GM12878 (cell line): ENCODE results near the gene CENPP. TPM values are rescaled to one million over a fixed set of nuclear protein-coding genes. Genes with fewer than 3 reads are reported as not detected.
"Not testable (repeated sequence)": the region's sequence is repeated elsewhere in the genome, so short reads cannot be mapped to it uniquely, and the experiment has no call there.

ENCODE experiments used
- ATAC-seq: fragments of 200-7000 bp; cut with Tn5 transposase; 3 replicates; pipeline ENCODE4 v1.9.1; 2020; ENCODE audit warnings: mild to moderate bottlenecking, moderate library complexity
- BruUV-seq: library from RNA; stranded (reverse); fragments of 400-500 nt; replicated peaks from 2 replicates; lab custom pipeline; 2021; lab: Mats Ljungman, UMichigan
- CTCF ChIA-PET: fragments of 300-600 bp; sonication (Branson Sonifier 250); formaldehyde crosslinking; extraction: SDS; loops from one replicate; lab custom pipeline; 2021; ENCODE audit warnings: inconsistent platforms; lab: Yijun Ruan, JAX
- POLR2A ChIA-PET: fragments of 350-600 bp; formaldehyde crosslinking; extraction: SDS; loops from one replicate; lab custom pipeline; 2021; ENCODE audit warnings: inconsistent platforms; lab: Charles Lee
- RAD21 ChIA-PET: fragments of 300-600 bp; sonication (Branson Sonifier 250); formaldehyde crosslinking; loops from one replicate; lab custom pipeline; 2023; ENCODE audit warnings: antibody characterized with exemption; ENCODE audit not compliant: unreplicated experiment; lab: Charles Lee
- SMC1A ChIA-PET: fragments of 300-600 bp; sonication (Branson Sonifier 250); formaldehyde crosslinking; loops from one replicate; lab custom pipeline; 2023; ENCODE audit not compliant: unreplicated experiment, uncharacterized antibody; lab: Charles Lee
- DNase-seq: peaks from one replicate; pipeline ENCODE4 v3.0.0-alpha.2; 2011; ENCODE audit warnings: low read depth, low spot score
- FAIRE-seq: peaks from 3 replicates; lab custom pipeline; 2011; peaks lifted over from hg19 to GRCh38; lab: Jason Lieb, UNC
- H2AFZ ChIP-seq: 2 replicates; pipeline ENCODE4 v1.6.0; 2011; ENCODE audit warnings: low read depth, low read length, control low read depth; ENCODE audit not compliant: control insufficient read depth
- H3K27ac ChIP-seq: 2 replicates; pipeline ENCODE4 v1.5.1; 2011; ENCODE audit warnings: control low read depth; ENCODE audit not compliant: control insufficient read depth, insufficient read depth
- H3K27me3 ChIP-seq, 2 experiments: replicated peaks in 1 of 2; 2 replicates each; pipeline versions ENCODE4 v1.6.0 to v1.6.1; 2011; ENCODE audit warnings: low read length in 1 of 2; ENCODE audit not compliant: control insufficient read depth in 2 of 2, insufficient read depth in 2 of 2
- H3K36me3 ChIP-seq, 2 experiments: 2 replicates each; pipeline ENCODE4 v1.5.1; 2011; ENCODE audit warnings: low read length in 1 of 2; ENCODE audit not compliant: control insufficient read depth in 2 of 2, insufficient read depth in 2 of 2
- H3K4me1 ChIP-seq: 2 replicates; pipeline ENCODE4 v1.6.1; 2011; ENCODE audit warnings: mild to moderate bottlenecking, low read length, moderate library complexity, mixed read lengths; ENCODE audit not compliant: control insufficient read depth, insufficient read depth
- H3K4me2 ChIP-seq: 2 replicates; pipeline ENCODE4 v1.6.0; 2011; ENCODE audit warnings: control low read depth; ENCODE audit not compliant: control insufficient read depth, insufficient read depth
- H3K4me3 ChIP-seq: fragments of 200-600 bp; sonication (generic); 2 replicates; pipeline ENCODE4 v1.5.1; 2016
- H3K79me2 ChIP-seq: 2 replicates; pipeline ENCODE4 v1.6.0; 2011; ENCODE audit warnings: low read length; ENCODE audit not compliant: control insufficient read depth, insufficient read depth
- H3K9ac ChIP-seq: 2 replicates; pipeline ENCODE4 v1.8.0; 2011; ENCODE audit warnings: low read length, control low read depth, mixed read lengths; ENCODE audit not compliant: control insufficient read depth, insufficient read depth
- H3K9me3 ChIP-seq: replicated peaks from 3 replicates; pipeline ENCODE4 v1.5.1; 2011; ENCODE audit warnings: mild to moderate bottlenecking, low read length; ENCODE audit not compliant: control insufficient read depth, insufficient read depth
- H4K20me1 ChIP-seq: 2 replicates; pipeline ENCODE4 v1.6.0; 2011; ENCODE audit not compliant: control insufficient read depth, insufficient read depth
- ATF2 ChIP-seq: IDR thresholded peaks from 2 replicates; pipeline ENCODE4 v1.6.1; 2012; ENCODE audit warnings: low read length, inconsistent platforms
- EZH2 ChIP-seq: IDR thresholded peaks from 2 replicates; pipeline ENCODE4 v1.6.1; 2012; ENCODE audit warnings: low read depth, mild to moderate bottlenecking, control low read depth, inconsistent platforms, low read length, borderline replicate concordance; ENCODE audit not compliant: control insufficient read depth
- WGBS: methylation state at CpG from one replicate; pipeline ENCODE4 v1.1.6; 2016; ENCODE audit warnings: low lambda C conversion rate; ENCODE audit not compliant: insufficient replicate concordance, insufficient coverage; ENCODE audit errors: missing lambda C conversion rate; 5-methylcytosine and 5-hydroxymethylcytosine counted together
- in situ Hi-C: fragments of 300-500 bp; cut with MboI; formaldehyde crosslinking; loops from 9 replicates; pipeline ENCODE4 v1.14.3; 2018; ENCODE audit warnings: mixed read lengths
- intact Hi-C: fragments of 100-400 bp; cut with micrococcal nuclease; formaldehyde crosslinking; loops from one replicate; pipeline ENCODE4 v1.14.2; 2022; ENCODE audit not compliant: unreplicated experiment
- polyA plus RNA-seq, 11 experiments: library from polyadenylated mRNA; depleted of rRNA in 4 of 11; unstranded in 6 of 11; stranded (reverse) in 5 of 11; fragments of >200 nt; fragmentation: Nextera tagmentation in 4 of 11; fragmentation: Illumina TruSeq in 1 of 11; extraction: Ambion mirVana in 4 of 11; extraction: Trizol in 1 of 11; gene quantifications; 1 replicate in 1 of 11; 2 replicates in 10 of 11; pipeline versions ENCODE4 v1.2.1 to v1.2.3, GENCODE V29; 2011 to 2016; ENCODE audit warnings: inconsistent platforms in 2 of 11, missing spikeins in 2 of 11, low read depth in 1 of 11
- total RNA-seq, 4 experiments: library from RNA; depleted of rRNA in 3 of 4; stranded (reverse); fragments of >200 nt in 3 of 4; fragmentation: Illumina TruSeq in 1 of 4; extraction: Trizol in 1 of 4; gene quantifications; 2 replicates each; pipeline versions ENCODE4 v1.2.1 to v1.2.3, GENCODE V29; 2013 to 2021

Gene CENPP
- total and polyA plus RNA-seq, 10 of the 15 experiments (the other 5 are each of a cell fraction or from before 2014, with no cell fraction given), result 9.4 to 31.4 (median 19.8) TPM

- ATAC-seq (no peak), FAIRE-seq (no peak)
- H4K20me1 ChIP-seq, result no peaks in the 10 kb centered on the region
- ChIA-PET RAD21 (no interaction called here), CTCF (interaction anchor here (0.5 kb wide), 1 partner anchor 128 kb away, joined by 3 read pairs; no protein-coding TSS in a partner anchor), POLR2A (interaction anchor here (0.7 kb wide), 1 partner anchor 118 kb away, joined by 3 read pairs; no protein-coding TSS in a partner anchor)
- no peak overlapping the region for H3K4me2 ChIP-seq
- H3K27me3 ChIP-seq, result no peaks in the 10 kb centered on the region
- no peaks in the 10 kb centered on the region for H3K4me1 ChIP-seq
- no peaks in the 10 kb centered on the region for H3K9me3 ChIP-seq
- intact Hi-C loops, result no loop called here
- 58% methylated on average over 2 of the region's 2 CpGs for WGBS
- H3K79me2 ChIP-seq, result no peaks in the 10 kb centered on the region
- no TSS peak for BruUV-seq
- no peak overlapping the region for H3K4me3 ChIP-seq
- in situ Hi-C loops, result no loop called here
- TF ChIP-seq ATF2 (no peak), EZH2 (no peak)
- TF ChIP-seq, all 136 proteins: peak for 0
- Histone ChIP-seq H3K9ac (no peak overlapping the region), H2AFZ (no peak overlapping the region), H3K27ac (no peak overlapping the region), H3K36me3 (no peaks in the 10 kb centered on the region)
- DNase-seq, result no peak
- SMC1A ChIA-PET, result interaction anchor here (1.3 kb wide), 2 partner anchors 31 to 79 kb away, joined by 3 read pairs; no protein-coding TSS in a partner anchor
Measured at GRCh38 chr9:92408747-92409478, 83.2 kb downstream of the CENPP start.

GRCh38 chr9:92411157-92411556, 85.4 kb downstream of the CENPP start:
- H3K4me1 ChIP-seq, DNase-seq, ATAC-seq, in situ Hi-C loops, H3K4me3 ChIP-seq, H3K9me3 ChIP-seq, H3K36me3 ChIP-seq, H4K20me1 ChIP-seq, CTCF ChIA-PET, H3K79me2 ChIP-seq, SMC1A ChIA-PET, BruUV-seq, H3K27me3 ChIP-seq, intact Hi-C loops, FAIRE-seq, H3K4me2 ChIP-seq, RAD21 ChIA-PET, H2AFZ ChIP-seq, POLR2A ChIA-PET, H3K27ac ChIP-seq, H3K9ac ChIP-seq: not testable (repeated sequence)
- 74% methylated on average over 4 of the region's 4 CpGs for WGBS
